HuH-7 (cell line): ENCODE data around the gene FITM2.
"Not testable (repeated sequence)": the region's sequence is repeated elsewhere in the genome, so short reads cannot be mapped to it uniquely, and the experiment has no call there.

ENCODE experiments used
- DNase-seq: peaks from one replicate; pipeline ENCODE4 v3.0.0; 2011; ENCODE audit warnings: low spot score

FITM2 gene

GRCh38 chr20:44310664-44311639 is at the start of gene FITM2:
Gene FITM2 (minus strand): TSS chr20:44311202. CDS start chr20:44311148, 54 bp downstream.
- peak; percentile 99 for DNase-seq

- no peak for DNase-seq
Measured at GRCh38 chr20:44360221-44360620, 49.2 kb upstream of the FITM2 start.

GRCh38 chr20:44358776-44359175 is 47.8 kb upstream of the FITM2 start:
- no peak for DNase-seq

GRCh38 chr20:44357555-44358125 is 46.6 kb upstream of the FITM2 start:
- DNase-seq: no peak

GRCh38 chr20:44357020-44357419 is 46.0 kb upstream of the FITM2 start:
- DNase-seq: no peak

- no peak for DNase-seq
Measured at GRCh38 chr20:44356353-44356723, 45.3 kb upstream of the FITM2 start.

GRCh38 chr20:44355498-44356352 is 44.7 kb upstream of the FITM2 start, which contains the start of gene HNF4A:
Gene HNF4A (plus strand): TSS chr20:44355699. CDS start chr20:44355805, 106 bp downstream.
- DNase-seq: peak; percentile 88

- DNase-seq: peak; percentile 79
Measured at GRCh38 chr20:44354979-44355497, 44.0 kb upstream of the FITM2 start.

GRCh38 chr20:44350567-44350966 is 39.6 kb upstream of the FITM2 start:
- DNase-seq: no peak

- DNase-seq: no peak
Measured at GRCh38 chr20:44349349-44349748, 38.3 kb upstream of the FITM2 start.

- no peak for DNase-seq
Measured at GRCh38 chr20:44348168-44348659, 37.2 kb upstream of the FITM2 start.

GRCh38 chr20:44345941-44346340 is 34.9 kb upstream of the FITM2 start:
- DNase-seq: not testable (repeated sequence)

- DNase-seq: no peak
Measured at GRCh38 chr20:44345147-44345546, 34.1 kb upstream of the FITM2 start.

- DNase-seq: no peak
Measured at GRCh38 chr20:44344723-44345122, 33.7 kb upstream of the FITM2 start.

- no peak for DNase-seq
Measured at GRCh38 chr20:44343162-44343675, 32.2 kb upstream of the FITM2 start.

GRCh38 chr20:44342248-44342647 is 31.2 kb upstream of the FITM2 start:
- no peak for DNase-seq

GRCh38 chr20:44336725-44337380 is 25.9 kb upstream of the FITM2 start, which contains the start of gene R3HDML:
Gene R3HDML (plus strand): TSS chr20:44337043. CDS start chr20:44337158, 115 bp downstream.
- no peak for DNase-seq

GRCh38 chr20:44336086-44336485 is 25.1 kb upstream of the FITM2 start:
- no peak for DNase-seq

GRCh38 chr20:44335675-44336074 is 24.7 kb upstream of the FITM2 start:
- DNase-seq: no peak

GRCh38 chr20:44334709-44335108 is 23.7 kb upstream of the FITM2 start:
- DNase-seq: no peak

GRCh38 chr20:44334306-44334705 is 23.3 kb upstream of the FITM2 start:
- no peak for DNase-seq
